Esophagus mucosa (tissue), 1 donor: Measurements from ENCODE around the gene PLA1A. TPM values are rescaled to one million over a fixed set of nuclear protein-coding genes. Genes with fewer than 3 reads are reported as not detected.
"Not testable (repeated sequence)": the region's sequence is repeated elsewhere in the genome, so short reads cannot be mapped to it uniquely, and the experiment has no call there.

Source experiments
- ATAC-seq: fragments of 200-7000 bp; cut with Tn5 transposase; one replicate; pipeline ENCODE4 v1.9.1; 2020
- total RNA-seq: library from RNA; stranded (reverse); gene quantifications from one replicate; pipeline ENCODE4 v1.2.4, GENCODE V29; 2023
- donor health status: DM: yes; HTN: yes; CAD: no.

The PLA1A gene
- total RNA-seq, 1 donor from 2014 or later = 0.92 TPM

DNA sequence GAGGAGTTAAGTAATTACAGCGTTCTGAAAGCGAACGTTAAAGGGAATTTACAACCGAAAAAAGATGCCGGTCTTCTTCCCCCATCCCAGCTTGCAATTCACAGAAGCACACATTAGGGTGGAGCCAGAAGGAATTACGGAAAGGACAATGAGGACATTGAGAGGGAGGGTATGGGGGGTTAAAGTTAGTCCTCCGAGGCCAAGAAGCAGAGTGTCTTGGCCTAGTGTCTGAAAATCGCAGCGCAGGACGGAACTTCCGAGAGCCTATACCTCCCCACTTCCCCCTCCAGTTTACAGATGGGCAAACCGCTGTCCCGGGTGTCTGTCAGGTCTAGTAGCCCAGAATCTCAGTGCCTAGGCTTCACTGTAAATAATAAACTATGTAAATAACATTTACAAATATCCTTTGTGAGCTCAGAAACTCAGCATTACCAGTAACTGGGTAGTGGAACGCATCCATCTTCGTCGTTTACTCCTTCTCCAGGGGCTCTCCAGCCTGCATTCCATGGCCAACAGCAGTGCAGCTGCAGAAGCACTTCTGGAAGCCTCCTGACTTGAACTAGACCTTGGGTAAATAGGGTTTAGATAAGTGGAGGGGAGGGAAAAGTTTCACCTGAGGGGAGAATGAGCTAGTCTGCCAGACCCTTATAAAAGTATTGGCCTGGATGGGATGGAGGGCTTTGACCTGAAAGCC, 17.5 kb upstream of the PLA1A start:
- ATAC-seq = peak; percentile 55

DNA sequence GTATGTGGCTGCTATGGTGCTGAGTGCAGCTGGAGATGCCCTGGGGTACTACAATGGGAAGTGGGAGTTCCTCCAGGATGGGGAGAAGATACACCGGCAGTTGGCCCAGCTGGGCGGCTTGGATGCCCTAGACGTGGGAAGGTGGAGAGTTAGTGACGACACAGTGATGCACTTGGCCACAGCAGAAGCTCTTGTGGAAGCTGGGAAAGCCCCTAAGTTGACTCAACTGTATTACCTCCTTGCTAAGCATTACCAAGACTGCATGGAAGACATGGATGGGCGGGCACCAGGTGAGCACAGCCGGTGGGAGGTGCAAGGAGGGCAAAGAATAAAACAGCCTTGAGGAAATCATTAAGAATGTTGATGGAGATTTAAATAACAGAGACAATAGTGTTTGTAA, 15.5 kb upstream of the PLA1A start:
- ATAC-seq = peak; percentile 19

DNA sequence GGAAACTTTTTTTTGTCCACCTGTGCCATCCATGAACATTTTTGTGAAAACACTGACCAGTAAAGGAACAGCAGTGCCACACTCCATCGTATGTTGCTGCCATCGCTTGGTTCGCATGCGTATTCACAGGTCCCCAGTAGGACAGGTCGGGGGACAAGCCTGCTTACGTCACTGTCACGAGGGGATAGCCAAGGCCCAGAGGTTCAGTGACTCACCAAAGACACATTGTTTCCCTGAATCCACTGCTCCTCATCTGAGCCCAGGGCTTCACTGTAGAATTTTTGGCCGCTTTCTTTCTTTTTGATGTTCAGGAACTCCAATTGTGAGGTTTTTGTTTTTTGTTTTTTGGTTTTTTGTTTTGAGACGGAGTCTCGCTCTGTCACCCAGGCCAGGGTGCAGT, 12.5 kb upstream of the PLA1A start:
- no peak for ATAC-seq

DNA sequence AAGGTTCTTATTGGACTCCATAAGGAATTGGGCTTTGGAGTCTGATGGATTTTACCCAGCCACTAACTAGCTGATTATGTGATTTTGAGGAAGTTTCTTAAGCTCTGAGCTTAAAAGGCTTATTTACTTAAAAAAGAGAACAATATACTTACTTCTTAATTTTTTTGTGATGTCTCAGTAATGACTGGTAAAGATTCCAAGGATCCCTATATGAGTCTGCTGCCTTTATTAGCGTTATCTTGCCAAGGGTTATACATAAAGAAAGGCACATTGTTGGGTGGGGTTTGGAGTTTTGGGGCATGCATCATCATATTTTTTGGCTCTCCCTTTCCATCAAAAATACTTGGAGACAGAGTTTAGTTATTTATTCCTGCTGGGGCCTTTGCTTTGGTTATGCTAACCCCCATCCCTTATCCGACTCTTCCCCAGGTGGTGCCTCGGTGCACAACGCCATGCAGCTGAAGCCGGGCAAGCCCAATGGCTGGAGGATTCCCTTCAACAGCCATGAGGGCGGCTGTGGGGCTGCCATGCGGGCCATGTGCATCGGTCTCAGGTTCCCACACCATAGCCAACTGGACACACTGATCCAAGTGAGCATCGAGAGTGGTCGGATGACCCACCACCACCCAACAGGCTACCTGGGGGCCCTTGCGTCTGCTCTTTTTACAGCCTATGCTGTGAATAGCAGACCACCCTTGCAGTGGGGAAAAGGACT, 11.7 kb upstream of the PLA1A start:
- no peak for ATAC-seq

DNA sequence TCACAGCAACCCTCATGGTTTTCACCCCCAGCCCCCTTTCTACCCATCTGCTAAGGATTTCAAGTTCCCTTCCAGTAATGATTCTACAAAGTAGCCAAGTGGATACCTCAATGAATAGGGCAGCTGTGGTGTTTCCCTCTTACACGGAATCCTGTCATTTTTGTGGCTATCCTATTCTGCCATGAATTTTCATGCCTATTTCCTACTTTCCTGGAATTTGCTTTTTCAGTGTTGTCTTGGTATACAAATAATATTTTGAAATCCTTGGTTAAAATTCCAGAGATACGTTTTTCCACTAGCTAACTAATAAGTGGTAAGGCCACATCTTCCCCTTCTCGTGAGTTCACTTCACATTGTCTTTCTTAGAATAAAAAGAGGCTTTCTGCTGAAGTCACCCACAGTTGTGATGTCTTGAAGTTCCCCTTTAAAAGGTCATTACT, 10.9 kb upstream of the PLA1A start:
- ATAC-seq = no peak

DNA sequence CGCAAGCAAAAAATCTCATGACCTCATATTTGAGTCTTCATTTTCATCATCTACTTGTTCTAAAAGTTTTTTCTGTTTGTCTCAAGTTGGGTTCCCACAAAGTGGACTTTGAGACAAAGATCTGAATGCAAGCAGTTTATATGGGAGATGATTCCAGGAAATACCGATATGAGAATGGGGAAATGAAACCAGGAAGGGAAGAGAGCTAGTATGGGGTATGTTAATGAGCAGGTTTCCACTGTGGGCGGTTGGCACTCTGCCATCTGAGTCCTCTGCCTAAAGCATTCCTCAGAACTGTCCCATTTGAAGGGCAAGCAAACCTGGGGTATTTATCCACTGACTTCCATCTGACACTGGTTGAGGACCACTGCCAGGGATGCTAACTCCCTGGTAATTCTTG, 9.6 kb upstream of the PLA1A start:
- peak; percentile 15 for ATAC-seq

DNA sequence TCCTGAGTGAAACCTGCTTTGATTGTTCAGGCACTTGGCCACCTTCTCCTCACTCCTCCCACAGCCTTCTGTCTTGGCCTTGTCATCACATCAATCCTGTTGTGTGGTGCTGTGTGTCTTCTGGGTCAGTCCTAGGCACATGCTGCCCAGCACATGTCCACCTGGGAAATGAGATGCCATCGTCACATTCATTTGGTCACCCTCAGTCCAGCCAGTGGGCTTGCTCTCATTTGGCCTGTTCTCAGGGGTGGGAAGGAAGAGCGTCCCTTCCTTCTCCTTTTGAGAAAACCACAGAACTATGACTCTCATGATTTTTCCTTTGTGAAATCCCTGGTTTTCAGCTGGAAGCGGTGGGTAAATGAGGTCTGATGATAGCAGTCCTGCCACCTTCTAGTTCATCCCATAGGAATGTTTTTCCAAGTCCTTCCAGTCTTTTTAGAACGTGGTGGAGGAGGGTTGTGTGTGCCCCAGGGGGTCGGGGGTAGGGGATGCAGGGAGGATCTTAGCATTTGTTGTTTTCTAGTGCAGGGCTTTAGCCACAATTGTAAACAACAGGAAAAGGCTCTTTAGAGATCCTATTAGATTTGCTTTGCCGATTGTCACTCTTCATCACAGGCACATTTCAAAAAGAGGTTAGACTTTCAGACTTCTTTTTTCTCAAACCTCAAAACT, 8.4 kb upstream of the PLA1A start:
- no peak for ATAC-seq

DNA sequence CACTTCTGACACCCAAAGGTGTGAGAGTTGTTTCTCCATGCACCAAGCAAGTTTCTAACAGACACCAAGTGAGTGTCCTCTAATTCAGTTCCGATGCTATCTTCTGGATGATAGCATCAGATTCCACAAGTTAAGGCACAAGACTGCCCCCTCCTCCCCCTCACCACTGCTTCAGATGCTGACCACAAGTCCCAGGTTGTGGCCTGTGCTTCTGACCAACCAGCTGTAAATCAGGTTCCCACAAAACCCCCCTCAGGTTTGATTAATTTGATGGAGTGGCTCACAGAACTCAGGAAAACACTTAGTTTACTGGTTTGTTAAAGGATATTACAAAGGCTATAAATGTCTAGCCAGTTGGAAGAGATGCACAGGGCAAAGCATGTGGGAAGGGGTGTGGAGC, 7.0 kb upstream of the PLA1A start:
- no peak for ATAC-seq

DNA sequence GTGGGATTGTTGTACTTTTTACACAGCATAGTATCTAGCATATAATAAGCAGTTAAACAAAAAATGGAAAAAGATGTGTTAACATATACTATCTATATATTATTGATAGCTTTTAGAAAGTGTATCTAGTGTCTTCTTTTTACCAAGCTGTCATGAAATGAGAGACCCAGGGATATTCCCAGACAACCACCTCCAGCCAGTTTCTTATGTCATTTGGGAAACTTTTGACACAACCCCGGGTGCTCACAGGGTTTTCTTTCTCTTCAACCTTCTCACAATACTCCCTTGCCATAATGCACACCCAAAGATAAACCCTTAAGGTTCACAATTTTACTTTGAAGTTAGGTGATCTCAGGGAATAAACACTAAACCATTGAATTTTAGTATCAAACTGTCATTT, 4.8 kb upstream of the PLA1A start:
- no peak for ATAC-seq

DNA sequence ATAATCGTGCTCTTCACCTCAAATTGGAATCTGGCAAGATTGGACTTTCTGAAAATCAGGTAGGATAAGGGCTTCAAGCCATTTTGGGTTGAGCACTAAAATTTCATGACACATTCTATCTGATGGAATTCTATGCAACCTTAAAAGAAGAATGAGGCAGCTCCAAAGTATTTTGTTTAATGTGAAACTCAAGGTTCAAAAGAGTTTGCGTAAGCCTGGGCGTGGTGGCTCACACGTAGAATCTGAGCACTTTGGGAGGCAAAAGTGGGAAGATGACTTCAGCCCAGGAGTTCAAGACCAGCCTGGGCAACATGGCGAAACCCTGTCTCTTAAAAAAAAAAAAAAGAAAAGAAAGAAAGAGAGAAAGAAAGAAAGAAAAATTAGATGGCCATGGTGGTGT, 3.6 kb upstream of the PLA1A start:
- ATAC-seq = no peak

DNA sequence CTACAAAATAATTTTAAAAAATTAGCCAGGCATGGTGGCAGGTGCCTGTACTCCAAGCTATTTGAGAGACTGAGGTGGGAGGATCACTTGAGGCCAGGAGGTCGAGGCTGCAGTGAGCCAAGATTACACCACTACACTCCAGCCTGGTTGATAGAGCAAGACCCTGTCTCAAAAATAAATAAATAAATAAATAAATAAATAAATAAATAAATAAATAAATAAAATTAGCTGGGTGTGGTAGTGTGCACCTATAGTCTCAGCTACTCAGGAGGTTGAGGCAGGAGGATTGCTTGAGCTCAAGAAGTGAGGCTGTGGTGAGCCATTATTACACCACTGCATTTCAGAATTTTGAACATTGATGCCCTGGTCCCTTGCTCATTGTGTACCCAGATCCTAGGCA, 2.8 kb upstream of the PLA1A start:
- ATAC-seq = not testable (repeated sequence)

DNA sequence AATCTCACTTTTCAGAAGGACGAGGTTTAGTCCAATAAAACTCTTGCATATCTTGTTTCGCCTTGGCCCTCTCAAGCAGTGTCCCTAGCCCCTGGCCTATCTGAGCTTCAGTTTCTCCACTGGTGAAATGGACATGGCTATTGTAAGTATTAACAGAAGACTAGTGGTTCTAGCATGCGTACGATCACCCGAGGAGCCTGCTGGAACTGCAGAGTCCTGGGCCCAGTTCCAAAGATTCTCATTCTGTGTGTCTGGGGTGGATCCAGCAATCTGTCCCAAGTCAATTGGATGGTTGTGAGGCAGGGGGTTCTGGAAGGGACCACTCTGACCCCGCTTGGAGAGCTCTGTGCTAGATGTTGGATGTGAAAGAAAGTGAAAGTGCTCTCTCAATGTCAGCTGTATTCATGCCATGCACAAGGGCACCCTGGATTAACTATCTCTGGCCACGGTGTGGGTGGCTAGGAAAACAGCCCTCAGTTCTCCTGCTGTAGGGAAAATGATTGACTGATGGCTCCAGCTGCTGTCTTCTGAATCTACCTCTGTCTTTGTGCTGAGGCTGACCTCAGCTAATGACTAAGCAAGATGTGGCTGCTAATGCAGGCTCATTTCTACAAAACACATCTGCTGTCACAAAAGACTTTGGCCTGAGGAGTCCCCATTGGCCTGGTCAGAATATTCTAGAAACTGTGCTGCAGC, 1.9 kb upstream of the PLA1A start:
- no peak for ATAC-seq

DNA sequence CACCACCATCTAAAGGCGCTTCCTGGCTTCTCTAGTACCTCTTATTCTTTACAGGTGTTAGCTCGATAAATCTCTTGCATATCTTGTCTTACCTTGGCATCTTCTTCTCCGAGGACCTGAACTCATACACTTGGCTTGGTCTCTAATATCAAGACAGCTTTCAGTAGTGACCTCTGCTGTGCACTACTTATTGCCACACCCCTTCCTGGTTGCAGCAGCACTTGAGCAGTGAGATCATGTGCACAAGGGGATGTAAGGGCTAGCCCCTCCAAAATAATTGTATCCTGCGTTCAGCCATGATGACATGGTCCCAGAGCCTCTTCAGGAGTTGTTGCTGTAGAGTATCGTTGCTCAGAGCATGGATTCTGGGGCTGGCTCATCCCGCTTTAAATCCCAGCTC, 1.3 kb upstream of the PLA1A start:
- ATAC-seq = no peak

DNA sequence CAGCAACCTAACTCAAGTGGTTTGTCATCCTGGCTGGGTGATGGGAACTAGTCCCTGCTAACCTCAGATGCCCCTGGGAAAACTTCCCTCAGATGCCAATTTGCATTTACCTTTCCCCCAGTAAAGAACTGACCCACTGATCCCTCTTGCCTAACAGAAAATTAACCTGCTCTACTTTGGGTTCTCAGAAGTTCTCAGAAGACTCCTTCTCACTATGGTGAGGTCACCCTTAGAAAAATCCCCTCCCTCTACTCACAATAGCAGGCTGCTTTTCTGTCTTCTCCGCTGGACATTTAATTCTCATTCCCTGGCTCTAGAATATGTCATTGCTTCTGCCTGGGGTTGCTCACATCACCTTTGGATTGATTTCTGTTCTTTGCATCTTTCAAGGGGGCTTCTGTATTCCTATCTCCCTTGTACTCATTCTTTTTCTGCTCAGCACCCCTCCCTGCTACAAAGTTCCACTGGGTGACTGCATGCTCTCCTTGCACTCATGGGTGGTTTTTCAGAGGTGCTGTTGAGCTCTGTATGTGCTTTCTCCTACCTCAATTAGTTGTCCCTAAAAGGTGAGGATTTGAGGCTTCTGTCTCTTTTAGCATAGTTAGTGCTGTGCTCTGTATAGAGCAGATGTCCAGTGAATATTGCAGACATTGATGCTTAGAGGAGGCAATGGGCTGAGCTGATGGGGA, 869 bp downstream of the PLA1A start:
- no peak for ATAC-seq

DNA sequence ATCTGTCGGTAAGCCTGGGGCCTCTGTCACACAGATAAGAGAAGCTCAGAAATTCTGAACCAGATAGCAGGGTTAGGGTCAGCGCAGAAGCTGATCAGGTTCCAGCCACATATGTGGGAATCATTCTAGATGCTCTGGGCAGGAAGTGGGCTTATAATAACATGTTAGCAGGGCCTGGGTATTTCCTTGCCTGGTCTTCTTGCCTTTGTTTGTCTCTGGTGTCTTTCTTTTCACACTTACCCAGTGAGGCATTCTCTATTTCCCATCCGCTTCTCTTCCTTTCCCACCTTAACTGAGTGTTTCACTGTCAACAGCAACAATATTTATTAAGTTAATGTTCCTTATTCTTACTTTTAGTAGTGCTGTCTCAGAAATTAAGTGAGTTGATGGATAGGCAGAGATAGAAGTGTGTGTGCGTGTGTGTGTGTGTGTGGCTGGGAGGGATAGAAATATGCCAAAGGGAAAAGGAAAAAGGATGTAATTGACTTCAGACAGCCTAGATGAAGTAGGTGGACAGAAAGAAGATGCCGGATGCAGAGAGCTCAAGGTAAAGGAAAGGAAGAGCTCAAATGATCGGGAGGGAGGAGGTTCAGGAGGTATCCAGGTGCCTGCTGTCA, 2.0 kb downstream of the PLA1A start:
- no peak for ATAC-seq

DNA sequence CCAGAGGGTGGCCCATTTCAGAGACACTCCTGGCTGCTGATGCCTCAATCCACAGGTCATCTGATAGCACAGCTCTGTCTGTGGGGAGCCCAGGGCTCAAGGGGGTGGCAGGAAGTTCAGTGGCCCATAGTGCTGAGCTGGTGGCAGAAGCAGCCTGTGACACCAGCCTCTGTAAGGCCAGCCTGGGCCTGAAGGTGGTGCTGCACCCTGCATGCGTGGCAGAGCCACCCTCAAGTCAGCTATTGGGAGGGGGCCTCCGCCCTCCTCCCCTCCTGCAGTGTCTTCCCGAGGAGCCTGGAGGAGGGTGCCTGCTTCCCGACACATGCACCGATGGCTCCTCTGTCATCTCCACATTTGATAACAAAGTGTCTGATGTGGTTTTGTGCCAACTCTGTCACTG, 3.0 kb downstream of the PLA1A start:
- ATAC-seq = peak; percentile 63

DNA sequence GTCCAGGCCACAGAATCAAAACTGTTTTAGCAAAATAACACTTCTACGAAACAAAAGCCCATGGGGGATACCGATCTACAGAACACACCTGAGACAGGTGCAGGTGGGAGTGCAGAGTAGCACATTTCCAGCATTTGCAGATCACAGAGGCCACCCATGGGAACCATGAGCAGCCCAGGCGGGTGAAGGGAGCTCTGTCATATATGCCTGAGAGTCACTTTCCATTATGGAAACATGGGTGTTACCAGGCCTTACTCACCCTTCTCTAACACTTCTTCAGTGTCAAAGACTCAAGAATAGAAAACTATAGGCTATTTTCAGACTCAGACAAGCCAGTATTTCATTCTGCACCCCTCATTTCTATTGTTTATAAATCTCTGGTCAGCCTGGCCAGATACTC, 3.5 kb downstream of the PLA1A start:
- ATAC-seq = no peak

DNA sequence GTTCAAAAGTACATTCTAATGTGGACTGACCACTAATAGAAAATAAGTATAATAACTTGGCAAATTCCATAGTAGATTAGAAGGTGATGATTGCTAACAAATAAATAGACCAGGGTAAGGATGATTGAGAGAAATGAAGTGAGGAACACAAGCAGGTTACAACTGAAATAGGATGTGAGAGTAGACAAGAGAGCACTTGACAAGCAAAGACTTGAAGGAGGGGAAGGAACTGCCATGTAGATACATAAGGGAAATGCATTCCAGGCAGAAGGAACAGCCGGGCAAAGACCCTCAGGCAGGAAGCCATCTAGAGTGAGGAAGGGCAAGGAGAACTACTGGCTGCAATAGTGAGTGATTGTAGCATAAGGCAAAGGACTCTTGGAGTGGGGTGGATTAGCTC, 5.0 kb downstream of the PLA1A start:
- ATAC-seq = no peak

DNA sequence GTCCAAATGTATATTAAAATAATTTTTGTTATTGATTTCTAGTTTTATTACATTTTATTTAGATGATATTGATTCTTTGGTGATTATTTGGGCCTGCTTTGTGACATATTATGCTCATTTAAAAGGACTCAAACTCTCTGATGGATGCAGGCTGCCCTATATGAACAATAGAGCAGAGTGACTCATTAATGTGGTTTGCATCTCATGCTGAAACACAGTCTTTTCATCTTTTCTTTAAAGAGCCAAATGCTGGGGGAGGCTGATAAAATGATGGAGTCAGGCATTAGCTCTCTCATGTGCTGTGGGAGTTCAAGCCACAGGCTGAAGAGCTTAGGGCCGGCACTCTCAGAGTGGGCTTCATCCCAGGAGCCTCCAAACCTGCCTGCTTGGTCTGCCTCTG, 7.2 kb downstream of the PLA1A start:
- no peak for ATAC-seq

DNA sequence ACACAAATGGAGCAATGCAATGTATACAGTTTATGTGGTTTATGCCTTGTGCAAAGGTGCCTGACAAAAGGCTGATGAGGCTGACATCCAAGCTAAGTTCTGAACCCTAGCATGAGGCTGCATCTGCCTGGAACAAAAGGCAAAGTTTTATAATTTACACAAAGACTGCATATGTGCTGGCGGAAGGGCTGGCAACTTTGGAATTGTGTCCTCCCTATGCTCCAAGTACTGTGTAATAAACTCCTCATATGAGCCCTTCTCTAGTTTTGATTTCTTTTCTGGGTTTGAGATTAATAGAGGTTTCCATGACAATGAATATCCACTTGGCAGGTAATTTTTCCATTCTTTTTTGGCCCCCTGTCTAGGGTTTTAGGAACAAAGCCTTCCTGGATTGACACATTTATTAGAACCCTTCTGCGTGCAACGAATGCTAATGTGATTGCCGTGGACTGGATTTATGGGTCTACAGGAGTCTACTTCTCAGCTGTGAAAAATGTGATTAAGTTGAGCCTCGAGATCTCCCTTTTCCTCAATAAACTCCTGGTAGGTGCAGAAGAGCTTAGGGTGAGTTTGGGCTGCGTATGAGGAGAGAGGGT, 10.8 kb downstream of the PLA1A start:
- ATAC-seq = no peak

DNA sequence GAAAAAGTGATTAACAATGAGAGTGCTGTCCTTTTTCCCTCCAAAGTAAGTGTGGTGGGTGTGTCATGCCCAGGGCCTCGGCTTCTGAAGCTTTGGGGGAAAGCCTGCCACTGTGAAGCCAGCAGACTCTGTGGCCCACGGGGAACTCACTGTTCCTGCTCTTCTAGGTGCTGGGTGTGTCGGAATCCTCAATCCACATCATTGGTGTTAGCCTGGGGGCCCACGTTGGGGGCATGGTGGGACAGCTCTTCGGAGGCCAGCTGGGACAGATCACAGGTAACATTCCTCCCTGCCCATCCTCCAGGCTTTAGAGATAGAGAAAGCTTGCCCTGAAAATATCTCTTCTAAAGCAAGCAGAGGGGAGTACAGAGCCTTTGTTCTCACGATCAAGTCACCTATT, 11.6 kb downstream of the PLA1A start:
- ATAC-seq = no peak

DNA sequence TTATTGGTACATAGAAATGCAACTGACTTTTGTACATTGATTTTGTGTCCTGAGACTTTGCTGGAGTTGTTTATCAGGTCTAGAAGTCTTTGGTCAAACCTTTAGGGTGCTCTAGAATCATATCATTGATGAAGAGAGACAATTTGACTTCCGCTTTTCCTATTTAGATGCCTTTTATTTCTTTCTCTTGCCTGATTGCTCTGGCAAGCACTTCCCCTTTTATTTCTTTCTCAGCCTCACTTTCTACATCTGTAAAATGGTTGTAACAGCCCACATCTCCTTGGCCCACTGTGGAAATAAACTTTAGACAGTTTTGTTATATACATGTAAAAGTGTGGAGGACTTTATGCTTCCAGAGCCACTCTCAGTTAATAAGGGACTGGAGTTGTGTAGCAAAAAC, 14.0 kb downstream of the PLA1A start:
- ATAC-seq = no peak
